ENCODE data around the gene ATP5F1D.

Gene ATP5F1D

DNA sequence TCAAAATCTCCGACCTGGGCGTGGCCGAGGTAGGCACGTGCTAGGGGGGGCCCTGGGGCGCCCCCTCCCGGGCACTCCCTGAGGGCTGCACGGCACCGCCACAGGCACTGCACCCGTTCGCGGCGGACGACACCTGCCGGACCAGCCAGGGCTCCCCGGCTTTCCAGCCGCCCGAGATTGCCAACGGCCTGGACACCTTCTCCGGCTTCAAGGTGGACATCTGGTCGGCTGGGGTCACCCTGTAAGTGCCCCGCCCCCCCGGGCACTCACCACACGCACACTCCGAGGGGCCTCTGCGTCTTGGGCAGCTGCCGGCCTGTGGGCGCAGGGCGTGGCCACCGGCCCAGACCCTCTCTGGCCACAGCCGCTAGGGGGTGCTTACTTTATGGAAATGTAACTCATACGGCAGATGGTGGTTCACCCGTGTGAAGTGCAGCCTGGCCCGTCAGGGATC lies 21.0 kb upstream of the ATP5F1D start:
- DNase-seq: no peak

GRCh38 chr19:1220976-1221903 lies 20.3 kb upstream of the ATP5F1D start:
- peak in 43 of 51 donors; percentile 11 to 82 (median 54) for DNase-seq

DNA sequence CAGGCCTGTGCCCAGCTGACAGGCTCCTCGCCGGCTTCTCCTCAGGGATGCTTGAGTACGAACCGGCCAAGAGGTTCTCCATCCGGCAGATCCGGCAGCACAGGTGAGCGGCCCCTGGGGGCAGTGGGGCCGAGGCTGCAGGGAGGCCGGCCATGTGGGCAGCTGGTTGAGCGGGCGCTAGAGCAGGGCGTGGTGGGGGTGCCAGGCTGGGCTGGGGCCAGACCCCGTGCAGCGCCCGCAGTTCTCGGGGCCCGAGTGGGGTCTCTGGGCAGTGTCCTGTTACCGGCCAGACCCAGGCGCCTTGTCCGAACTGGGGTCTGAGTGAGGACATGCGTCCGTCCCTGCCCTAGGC lies 19.7 kb upstream of the ATP5F1D start:
- DNase-seq: no peak

GRCh38 chr19:1222394-1222793 lies 19.2 kb upstream of the ATP5F1D start:
- no peak for DNase-seq

GRCh38 chr19:1223018-1223855 lies 18.3 kb upstream of the ATP5F1D start:
- DNase-seq: no peak

- no peak for DNase-seq
These were observed 17.3 kb upstream of the ATP5F1D start for GRCh38 chr19:1224047-1224825.

DNA sequence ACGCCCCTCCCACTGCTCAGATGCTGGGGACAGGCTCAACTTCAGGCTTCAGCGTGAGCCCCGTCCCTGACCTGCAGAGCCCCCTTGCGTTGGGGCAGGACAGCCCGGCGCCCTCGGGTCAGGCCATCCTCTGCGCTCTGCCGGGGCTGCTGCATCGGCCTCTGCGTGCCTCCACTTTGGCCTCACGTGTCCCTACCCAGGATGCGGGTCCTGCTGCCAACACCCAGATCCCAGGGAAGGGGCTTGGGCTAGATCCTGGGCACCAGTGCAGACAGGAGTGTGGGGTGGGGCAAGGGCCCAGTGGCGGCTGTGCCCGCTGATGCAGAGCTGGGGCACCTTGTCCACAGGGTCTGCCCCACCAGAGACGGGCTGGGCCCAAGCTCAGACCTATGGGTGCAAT lies 16.7 kb upstream of the ATP5F1D start:
- DNase-seq: no peak

- no peak for DNase-seq
These were observed 15.9 kb upstream of the ATP5F1D start for GRCh38 chr19:1225440-1226226.

- DNase-seq: no peak
These were observed 15.4 kb upstream of the ATP5F1D start for GRCh38 chr19:1226227-1226518.

GRCh38 chr19:1226522-1227303 lies 14.8 kb upstream of the ATP5F1D start:
- no peak for DNase-seq

- DNase-seq: no peak
These were observed 14.1 kb upstream of the ATP5F1D start for GRCh38 chr19:1227304-1228054.

DNA sequence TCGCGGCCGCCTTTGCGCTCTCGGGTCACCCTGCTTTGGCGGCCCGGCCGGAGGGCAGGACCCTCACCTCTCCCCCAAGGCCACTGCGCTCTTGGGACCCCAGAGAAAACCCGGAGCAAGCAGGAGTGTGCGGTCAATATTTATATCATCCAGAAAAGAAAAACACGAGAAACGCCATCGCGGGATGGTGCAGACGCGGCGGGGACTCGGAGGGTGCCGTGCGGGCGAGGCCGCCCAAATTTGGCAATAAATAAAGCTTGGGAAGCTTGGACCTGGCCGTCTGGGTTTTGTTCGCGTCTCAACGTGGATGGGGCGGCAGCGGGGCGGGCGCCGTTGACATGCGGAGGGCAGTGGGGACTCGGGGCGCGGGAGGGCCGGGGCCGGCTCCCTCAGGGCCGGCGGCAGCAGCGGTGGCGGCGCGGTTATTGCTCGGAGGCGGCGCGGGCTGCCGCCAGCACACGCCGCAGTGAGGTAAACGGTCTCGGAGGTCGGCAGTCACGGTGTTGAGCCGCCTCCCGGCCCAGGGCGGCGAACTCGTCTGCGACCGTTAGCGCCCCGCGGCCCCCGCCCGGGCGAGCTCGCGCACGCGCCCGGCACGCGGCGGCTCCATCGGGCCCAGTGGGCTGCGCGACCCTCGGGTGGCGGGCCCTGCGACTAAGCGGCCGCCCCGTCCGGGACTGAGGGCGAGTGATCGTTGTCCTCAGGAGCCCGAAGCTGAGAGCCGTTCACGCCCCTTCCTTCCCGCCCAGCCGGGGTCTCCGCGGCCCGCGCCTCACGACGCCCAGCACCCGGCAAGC lies 13.2 kb upstream of the ATP5F1D start:
- DNase-seq: no peak

- no peak for DNase-seq
These were observed 12.3 kb upstream of the ATP5F1D start for GRCh38 chr19:1229056-1229923.

DNA sequence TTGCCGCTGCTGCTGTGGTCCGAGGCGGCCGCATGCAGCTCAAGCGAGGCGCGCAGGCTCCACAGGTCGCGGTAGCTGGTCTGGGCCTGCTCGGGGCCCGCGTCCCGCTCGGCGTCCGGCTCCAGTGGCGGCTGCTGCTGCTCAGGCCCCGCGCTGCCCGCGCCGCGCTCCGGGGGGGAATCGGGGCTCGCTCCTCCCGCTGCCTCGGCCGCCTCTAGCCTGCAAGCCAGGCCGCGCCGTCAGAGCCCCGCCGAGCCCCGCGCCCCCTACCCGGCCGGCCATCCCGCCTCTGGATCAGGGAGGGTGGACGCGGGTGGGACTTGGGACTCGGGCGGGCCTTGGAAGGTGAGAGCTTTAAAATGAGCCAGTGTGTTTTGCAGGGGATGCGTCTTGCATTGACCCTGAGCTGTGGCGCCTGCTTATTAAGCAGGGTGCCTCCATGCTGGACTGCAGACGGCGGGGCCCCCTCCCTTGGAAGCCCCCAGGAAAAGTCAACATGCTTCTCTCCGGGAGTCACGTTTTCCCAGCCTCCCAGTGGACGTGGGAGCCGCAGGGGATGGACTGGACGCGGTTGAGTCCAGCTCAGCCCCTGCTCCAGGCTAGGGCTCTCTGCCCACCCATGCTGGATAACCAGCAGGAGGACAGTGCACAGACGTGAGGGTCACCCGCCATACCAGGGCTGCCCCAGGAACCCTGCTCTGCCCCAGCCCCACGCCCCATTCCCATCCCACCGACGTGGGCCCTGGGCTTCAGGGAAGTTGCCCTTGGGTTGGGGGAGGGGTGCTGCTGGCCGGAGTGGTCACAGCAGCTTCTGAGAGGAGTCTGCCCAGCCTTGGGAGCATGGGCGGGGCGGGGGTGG lies 11.4 kb upstream of the ATP5F1D start:
- DNase-seq: no peak

GRCh38 chr19:1230783-1231489 lies 10.6 kb upstream of the ATP5F1D start:
- no peak for DNase-seq

Data from hypothalamus (tissue), 51 donors.